Upper lobe of left lung (tissue), 4 donors: ENCODE data around the gene BANF2.

Experiments
- CTCF ChIP-seq, 6 experiments: fragments of 450-650 bp in 4 of 6; fragments of 200-600 bp in 2 of 6; sonication (generic) in 2 of 6; IDR thresholded peaks; one replicate each; pipeline ENCODE4 v1.5.1; 2016 to 2019; ENCODE audit warnings: antibody characterized with exemption in 6 of 6
- POLR2AphosphoS5 ChIP-seq, 2 donors: sonication (generic); formaldehyde crosslinking; IDR thresholded peaks; one replicate each; pipeline ENCODE4 v1.5.1; 2017; ENCODE audit warnings: antibody characterized with exemption in 2 of 2

- TF ChIP-seq CTCF (IDR thresholded peaks at IDR 0.05) = no peak
- no peak for TF ChIP-seq POLR2AphosphoS5 (IDR thresholded peaks at IDR 0.05)
Observed at GRCh38 chr20:17671565-17671964, 28.2 kb upstream of the BANF2 start.
